HG02798 (cell line): ENCODE measurements around the gene SIGLEC8.
"Not testable (repeated sequence)": the region's sequence is repeated elsewhere in the genome, so short reads cannot be mapped to it uniquely, and the experiment has no call there.

Experiments used
- ATAC-seq: cut with Tn5 transposase; IDR thresholded peaks from one replicate; pipeline ENCODE4 v1.9.1; 2021; ENCODE audit warnings: mild to moderate bottlenecking; ENCODE audit not compliant: unreplicated experiment, poor library complexity

The SIGLEC8 gene

GRCh38 chr19:51458051-51458645 lies at the start of gene SIGLEC8:
Gene SIGLEC8, minus strand, starts transcription at chr19:51458454. Its CDS starts 67 bp downstream, at chr19:51458387.
- ATAC-seq, result no peak

DNA sequence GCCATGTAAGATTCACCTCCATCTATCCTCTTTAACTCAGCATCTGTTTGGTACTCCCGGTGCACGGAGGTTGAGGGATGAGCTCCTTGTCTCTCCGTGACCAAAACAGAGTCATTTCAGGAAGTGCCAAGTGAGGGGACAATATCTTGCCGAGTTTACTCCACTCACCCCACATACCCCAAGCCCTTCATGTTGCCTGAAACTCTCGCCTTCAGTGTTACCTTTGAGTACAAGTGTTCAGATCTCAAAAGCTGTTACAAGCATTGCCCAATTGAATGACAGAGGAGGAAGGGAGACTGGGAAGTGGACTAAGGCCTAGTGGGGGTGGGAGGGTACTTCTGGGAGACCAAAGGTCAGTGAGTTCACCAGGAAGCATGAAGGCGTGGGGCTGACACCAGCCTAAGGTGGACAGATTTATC lies 49.4 kb upstream of the SIGLEC8 start:
- no peak for ATAC-seq

DNA sequence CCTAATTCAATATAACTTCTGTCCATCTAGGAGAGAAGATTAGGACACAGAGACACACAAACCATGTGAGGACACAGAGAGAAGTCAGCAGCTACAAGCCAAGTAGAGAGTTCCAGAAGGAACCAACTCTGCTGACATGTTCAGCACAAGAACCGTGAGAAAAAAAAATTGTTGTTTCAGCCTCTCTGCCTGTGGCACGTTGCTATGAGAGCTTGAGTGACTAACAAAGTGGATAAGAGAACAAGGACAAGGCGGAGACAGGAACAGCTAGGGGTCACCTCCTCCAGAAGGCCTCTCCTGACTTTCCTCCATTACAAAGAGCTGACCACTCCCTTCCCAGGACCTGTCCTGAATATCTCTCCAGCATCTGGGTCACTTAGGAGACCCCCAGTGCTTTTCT lies 48.9 kb upstream of the SIGLEC8 start:
- no peak for ATAC-seq

DNA sequence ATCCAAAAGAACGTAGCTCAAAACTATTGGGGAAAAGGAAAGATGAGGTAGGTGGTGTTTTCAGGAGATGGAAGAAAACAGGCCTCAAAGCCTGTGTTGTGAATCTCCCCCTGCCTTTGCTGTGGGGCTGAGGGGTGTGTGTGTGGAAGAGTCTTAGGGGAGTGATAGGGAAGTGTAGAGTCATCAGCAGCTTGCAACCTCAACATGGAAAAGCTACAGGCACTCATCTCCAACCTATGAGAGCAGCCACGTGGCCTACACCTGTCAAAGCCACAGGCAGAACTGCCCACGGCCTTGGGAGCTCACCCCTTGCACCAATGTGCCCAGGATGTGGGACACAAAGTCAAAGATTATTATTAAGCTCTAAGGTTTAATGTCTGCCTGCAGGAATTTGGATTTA lies 47.6 kb upstream of the SIGLEC8 start:
- no peak for ATAC-seq

GRCh38 chr19:51503896-51504295 lies 45.6 kb upstream of the SIGLEC8 start:
- ATAC-seq, result no peak

DNA sequence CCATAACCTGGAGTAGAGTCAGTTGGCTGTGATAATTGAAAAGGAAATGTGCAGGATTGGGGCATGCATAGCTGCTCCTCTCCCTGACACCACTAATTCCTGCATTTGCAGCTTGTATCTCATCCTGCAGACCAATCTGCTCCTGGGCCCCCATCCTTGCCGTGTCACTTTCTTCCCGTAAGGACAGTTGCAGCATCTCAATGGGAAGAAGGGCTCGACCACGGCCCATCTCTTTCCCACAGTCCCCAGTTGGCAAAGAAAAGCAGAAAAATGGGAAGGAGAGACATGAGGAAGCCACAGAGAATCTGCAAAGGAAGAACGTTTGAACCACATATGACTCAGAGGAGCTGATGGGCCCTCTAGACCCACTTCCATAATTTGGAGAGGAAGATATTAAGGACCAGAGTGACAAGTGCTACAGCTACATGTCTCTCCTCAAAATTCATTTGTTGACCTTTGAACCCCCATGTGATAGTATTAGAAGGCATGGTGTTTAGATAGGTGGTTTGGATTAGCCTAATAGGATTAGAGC lies 45.1 kb upstream of the SIGLEC8 start:
- no peak for ATAC-seq

DNA sequence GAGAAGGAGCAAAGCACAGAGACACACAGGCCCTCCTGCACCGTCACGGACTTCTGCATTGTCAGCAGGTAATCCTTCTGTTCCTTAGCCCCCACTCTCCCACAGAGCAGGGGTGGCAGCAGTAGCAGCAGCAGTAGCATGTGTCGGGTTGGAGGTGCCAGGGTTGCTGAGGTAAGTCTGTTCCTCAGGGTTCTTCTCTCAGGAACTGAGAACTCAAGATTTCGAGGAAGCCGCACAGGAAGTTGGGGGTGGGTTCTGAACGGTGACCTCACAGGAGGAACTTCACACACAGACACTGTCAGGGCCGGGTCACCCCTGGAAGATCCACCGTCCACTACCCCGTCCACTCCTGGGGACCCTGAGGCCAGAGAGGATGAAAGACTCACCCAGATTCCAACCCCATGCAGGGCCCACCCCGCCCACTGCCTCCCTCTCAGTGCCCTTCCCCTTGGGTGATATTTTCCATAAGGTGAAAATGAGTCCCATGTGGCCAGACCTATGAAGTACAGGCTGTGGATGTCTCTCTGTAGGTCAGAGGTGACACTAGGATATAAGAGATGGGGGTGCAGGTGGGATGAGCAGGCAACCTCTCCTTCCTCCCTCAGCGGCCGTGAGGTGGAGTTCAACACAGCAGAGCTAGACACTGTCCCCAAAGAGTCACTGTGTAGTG lies 43.5 kb upstream of the SIGLEC8 start, which contains the start of gene SIGLEC12:
SIGLEC12 (minus strand) TSS at position 207 of the 670 bp plus-strand sequence; CDS start at position 140, 67 bp downstream.
- no peak for ATAC-seq

DNA sequence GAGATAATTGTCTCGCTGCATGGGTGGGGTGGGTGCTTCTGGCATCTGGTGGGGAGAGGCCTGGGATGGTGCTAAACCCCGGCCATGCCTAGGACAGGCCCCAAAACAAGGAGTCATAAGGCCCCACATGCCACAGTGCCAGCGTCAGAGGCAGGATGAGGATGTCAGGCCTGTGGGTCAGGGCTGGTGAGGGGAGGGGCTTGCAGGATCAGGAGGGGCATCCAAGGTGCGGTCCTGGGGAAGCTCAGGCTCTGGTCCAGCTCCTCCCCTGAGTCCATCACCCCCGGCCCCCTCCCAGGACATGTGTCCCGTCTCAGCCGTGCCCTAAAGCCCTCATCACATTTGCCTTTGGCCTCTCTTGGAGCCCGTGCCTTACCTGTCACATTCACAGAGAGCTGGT lies 42.7 kb upstream of the SIGLEC8 start:
- ATAC-seq, result not testable (repeated sequence)

GRCh38 chr19:51497666-51498065 lies 39.4 kb upstream of the SIGLEC8 start:
- ATAC-seq, result no peak

- ATAC-seq, result no peak
These were observed 35.5 kb upstream of the SIGLEC8 start for GRCh38 chr19:51493776-51494175.

DNA sequence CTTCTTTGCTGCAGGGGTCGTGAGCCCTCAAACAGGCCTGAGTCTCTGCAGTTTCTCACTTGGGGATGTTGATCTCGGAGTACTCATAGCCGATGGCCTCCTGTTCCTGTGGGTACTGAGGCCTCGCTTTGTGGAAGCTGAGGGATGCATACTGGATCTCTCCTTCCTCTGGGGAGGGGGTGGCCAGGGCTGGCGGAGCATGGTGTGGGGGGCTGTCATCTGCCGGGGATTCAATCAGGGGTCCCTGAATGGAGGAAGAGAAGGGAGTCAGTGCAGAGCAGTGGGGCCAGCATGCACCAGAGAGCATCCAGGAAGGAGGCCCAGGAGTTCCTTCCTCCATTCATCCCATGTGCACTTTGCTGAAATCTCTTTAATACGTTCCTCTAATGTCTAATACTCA lies 33.3 kb upstream of the SIGLEC8 start:
- ATAC-seq, result no peak

- no peak for ATAC-seq
These were observed 32.4 kb upstream of the SIGLEC8 start for GRCh38 chr19:51490676-51491075.

DNA sequence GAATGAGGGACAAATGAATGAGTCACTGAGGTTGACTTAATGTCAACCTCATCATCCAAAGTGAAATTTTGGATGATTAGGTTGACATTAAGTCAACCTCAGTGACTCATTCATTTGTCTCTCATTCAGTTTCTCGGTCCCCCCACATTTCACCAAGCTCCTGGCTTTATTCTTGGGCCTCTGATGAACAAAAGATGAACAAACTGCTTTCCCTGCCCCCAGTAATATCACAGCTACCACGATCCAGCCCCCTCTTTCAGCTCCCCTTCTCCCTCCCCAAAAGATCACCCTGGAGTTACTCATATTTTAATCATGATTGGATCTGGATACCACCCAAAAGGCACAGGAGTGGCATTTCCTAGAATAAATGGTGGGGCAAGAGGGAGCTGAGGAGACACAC lies 30.9 kb upstream of the SIGLEC8 start:
- ATAC-seq, result no peak

- ATAC-seq, result no peak
These were observed 30.2 kb upstream of the SIGLEC8 start for GRCh38 chr19:51488491-51488890.

DNA sequence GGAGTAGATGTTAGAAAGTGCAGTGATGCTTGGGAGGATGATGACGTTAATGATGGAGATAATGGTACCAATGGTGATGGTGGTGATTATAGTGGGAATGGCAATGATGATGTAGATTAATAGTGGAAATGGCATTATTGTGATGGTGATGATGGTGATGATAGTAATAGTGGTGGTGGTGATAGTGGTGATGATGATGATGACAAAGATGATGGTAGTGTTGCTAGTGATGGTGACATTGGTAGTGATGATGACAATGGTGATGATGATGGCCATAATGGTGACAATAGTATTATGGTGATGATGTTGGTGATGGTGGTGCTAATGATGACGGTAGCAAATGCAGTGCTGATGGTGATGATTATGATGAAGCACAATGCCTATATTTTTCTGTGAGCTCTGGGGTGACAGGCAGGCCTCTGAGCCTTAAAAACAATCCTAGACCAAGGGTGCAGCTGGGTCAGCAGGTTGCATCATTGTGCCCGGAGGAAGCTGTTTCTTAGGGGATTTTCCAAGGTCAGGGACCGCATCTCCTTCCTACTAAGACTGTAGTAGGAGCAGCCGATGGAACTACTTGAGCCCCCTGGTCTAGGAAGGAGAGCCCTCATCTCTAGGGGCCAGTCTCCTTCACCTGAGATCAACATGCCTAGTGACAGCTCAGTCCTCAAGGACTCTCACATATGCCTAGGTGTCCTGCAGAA lies 27.9 kb upstream of the SIGLEC8 start:
- no peak for ATAC-seq

GRCh38 chr19:51480590-51480989 lies 22.3 kb upstream of the SIGLEC8 start:
- no peak for ATAC-seq

DNA sequence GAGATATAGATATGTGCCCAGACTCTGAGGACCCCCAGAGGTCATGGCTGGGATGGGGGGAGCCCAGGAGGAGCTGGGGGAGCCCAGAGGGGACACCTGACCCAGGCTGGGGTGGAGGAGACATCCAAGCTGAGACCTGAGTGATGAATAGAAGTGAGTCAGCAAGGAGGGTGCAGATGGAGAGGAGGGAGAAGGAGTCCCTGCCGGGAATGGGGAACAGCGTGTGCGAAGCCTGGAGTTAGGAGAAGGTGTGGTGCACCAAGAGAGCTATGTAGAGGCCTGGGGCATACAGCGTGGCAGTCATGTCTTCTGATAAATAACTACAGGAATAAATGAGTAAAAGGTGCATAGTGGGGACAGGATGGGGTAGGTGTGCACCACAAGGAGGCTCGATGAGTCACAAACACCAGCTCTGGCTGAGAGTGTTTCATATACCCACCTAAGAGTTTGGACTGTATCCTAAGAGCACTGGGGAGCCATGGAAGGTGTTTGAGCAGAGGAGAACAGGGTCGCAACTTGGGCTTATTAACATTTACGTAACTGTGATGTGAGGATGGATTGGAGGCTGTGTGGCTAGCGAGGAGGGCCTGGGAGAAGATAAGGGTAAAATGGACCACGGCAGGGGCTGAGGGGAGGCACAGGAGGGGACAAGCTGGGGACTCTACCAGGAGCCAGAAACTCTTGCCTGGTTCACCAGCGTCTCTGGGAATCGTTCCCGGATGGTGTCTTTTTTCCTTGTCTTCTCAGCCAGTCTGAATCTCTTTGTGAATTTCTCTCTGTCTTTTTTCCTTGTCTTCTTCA lies 21.5 kb upstream of the SIGLEC8 start:
- no peak for ATAC-seq

DNA sequence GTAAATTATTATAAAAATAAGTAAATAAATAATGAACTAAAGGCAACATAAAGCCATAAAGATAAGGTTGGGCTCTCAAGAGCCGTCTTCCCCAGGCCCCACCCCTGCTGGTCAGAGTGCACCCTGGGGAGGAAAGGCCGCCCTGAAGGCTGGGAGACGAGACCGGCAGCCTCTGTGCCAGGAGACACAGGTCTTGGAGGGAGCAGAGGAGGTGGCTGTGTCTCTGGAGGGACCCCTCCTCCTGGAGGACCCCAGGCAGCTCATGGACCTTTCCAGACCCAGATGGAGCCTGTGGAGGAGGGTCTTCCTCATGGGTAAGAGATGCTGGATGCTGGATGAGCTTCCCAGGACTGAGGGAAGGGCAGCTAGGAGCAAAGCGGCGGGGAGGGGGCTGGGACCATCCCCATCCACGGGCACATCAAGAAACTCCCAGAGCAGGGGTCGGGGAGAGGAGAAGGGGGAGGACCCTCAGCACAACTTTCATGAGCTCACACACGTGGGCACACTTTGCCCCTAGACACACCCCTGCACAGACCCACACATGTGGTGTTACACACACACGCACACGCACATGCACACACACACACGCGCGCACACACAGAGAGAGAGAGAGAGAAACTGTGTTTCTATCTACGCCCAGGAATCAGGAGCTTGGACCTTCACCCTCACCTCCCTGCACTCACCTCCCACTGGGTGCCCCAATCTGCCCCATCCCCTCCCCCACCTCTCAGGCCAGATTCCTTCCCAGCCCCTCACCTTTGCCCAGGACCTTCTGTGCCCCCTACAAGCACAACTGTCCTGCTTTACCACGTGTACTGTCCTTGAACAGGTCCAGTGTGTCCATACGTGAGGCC lies 20.4 kb upstream of the SIGLEC8 start, which contains the start of gene CEACAM18:
CEACAM18 (plus strand) TSS at position 159 of the 854 bp plus-strand sequence.
- ATAC-seq, result no peak

GRCh38 chr19:51477344-51477743 lies 19.1 kb upstream of the SIGLEC8 start:
- ATAC-seq, result no peak
